GM23338 (cell line): ENCODE results near the gene RNASE8. TPM values are rescaled to one million over a fixed set of nuclear protein-coding genes. Genes with fewer than 3 reads are reported as not detected.

Experiments
- ATAC-seq: fragments of 200-7000 bp; cut with Tn5 transposase; 3 replicates; pipeline ENCODE4 v1.9.1; 2020
- DNase-seq: peaks from one replicate; pipeline ENCODE4 v3.0.0-alpha.2; 2015; ENCODE audit warnings: low spot score
- H2AFZ ChIP-seq: fragments of 200-600 bp; sonication (generic); 2 replicates; pipeline ENCODE4 v1.8.0; 2016; ENCODE audit warnings: antibody characterized with exemption, mild to moderate bottlenecking, moderate library complexity
- H3F3A ChIP-seq: fragments of 200-600 bp; sonication (generic); replicated peaks from 2 replicates; pipeline ENCODE4 v1.8.0; 2017; ENCODE audit warnings: antibody characterized with exemption, mixed run types, low read depth
- H3K27ac ChIP-seq: fragments of 200-600 bp; sonication (generic); 2 replicates; pipeline ENCODE4 v1.6.1; 2016; ENCODE audit warnings: low read depth
- H3K27me3 ChIP-seq: fragments of 200-600 bp; sonication (generic); 2 replicates; pipeline ENCODE4 v1.8.0; 2016; ENCODE audit warnings: mild to moderate bottlenecking, mixed run types, moderate library complexity; ENCODE audit not compliant: insufficient read depth
- H3K36me3 ChIP-seq: fragments of 200-600 bp; sonication (generic); 2 replicates; pipeline ENCODE4 v1.8.0; 2016; ENCODE audit warnings: mild to moderate bottlenecking; ENCODE audit not compliant: insufficient read depth
- H3K4me1 ChIP-seq: fragments of 200-600 bp; sonication (generic); 2 replicates; pipeline ENCODE4 v1.8.0; 2016; ENCODE audit warnings: mild to moderate bottlenecking, moderate library complexity; ENCODE audit not compliant: insufficient read depth
- H3K4me2 ChIP-seq: fragments of 200-600 bp; sonication (generic); 2 replicates; pipeline ENCODE4 v1.7.1; 2017; ENCODE audit warnings: mixed run types
- H3K4me3 ChIP-seq: fragments of 200-600 bp; sonication (generic); 2 replicates; pipeline ENCODE4 v1.6.1; 2016; ENCODE audit warnings: mixed run types
- H3K79me2 ChIP-seq: fragments of 200-600 bp; sonication (generic); replicated peaks from 2 replicates; pipeline ENCODE4 v1.8.0; 2017; ENCODE audit warnings: mild to moderate bottlenecking; ENCODE audit not compliant: insufficient read depth
- H3K9me2 ChIP-seq: fragments of 200-600 bp; sonication (generic); 2 replicates; pipeline ENCODE4 v1.8.0; 2017; ENCODE audit not compliant: insufficient read depth
- H4K20me1 ChIP-seq: fragments of 200-600 bp; sonication (generic); replicated peaks from 2 replicates; pipeline ENCODE4 v1.8.0; 2017; ENCODE audit warnings: mild to moderate bottlenecking; ENCODE audit not compliant: insufficient read depth
- H3K27ac Mint-ChIP-seq: 2 replicates; pipeline ENCODE4 v1.8.0; 2020; ENCODE audit warnings: inconsistent platforms, mild to moderate bottlenecking, moderate library complexity, mixed read lengths
- H3K27me3 Mint-ChIP-seq: 3 replicates; pipeline ENCODE4 v1.8.0; 2022; ENCODE audit warnings: low read depth, mild to moderate bottlenecking, moderate library complexity, mixed read lengths, inconsistent platforms; ENCODE audit not compliant: insufficient read depth, poor library complexity
- H3K36me3 Mint-ChIP-seq: 3 replicates; pipeline ENCODE4 v1.8.0; 2021; ENCODE audit warnings: low read depth, mild to moderate bottlenecking, inconsistent platforms, moderate library complexity, mixed read lengths
- H3K4me1 Mint-ChIP-seq: 3 replicates; pipeline ENCODE4 v1.8.0; 2020; ENCODE audit warnings: mild to moderate bottlenecking, inconsistent platforms, mixed read lengths
- H3K4me3 Mint-ChIP-seq: 3 replicates; pipeline ENCODE4 v1.8.0; 2021; ENCODE audit warnings: moderate library complexity, mild to moderate bottlenecking, inconsistent platforms, mixed read lengths
- H3K9me3 Mint-ChIP-seq: 3 replicates; pipeline ENCODE4 v1.8.0; 2020; ENCODE audit warnings: moderate library complexity, mild to moderate bottlenecking, inconsistent platforms, mixed read lengths
- CREB1 ChIP-seq: fragments of 250-450 bp; sonication (Bioruptor Pico); IDR thresholded peaks from 2 replicates; pipeline ENCODE4 v1.5.0; 2020; ENCODE audit warnings: low read depth, mild to moderate bottlenecking, moderate library complexity
- EZH2 ChIP-seq: fragments of 200-600 bp; sonication (generic); IDR thresholded peaks from one replicate; pipeline ENCODE4 v1.8.0; 2017; ENCODE audit warnings: antibody characterized with exemption, mild to moderate bottlenecking, low read depth; ENCODE audit not compliant: unreplicated experiment
- EZH2phosphoT487 ChIP-seq: fragments of 200-600 bp; sonication (generic); IDR thresholded peaks from one replicate; pipeline ENCODE4 v1.8.1; 2018; ENCODE audit warnings: antibody characterized with exemption; ENCODE audit not compliant: unreplicated experiment
- JUNB ChIP-seq: IDR thresholded peaks from one replicate; pipeline ENCODE4 v1.6.1; 2016; ENCODE audit warnings: antibody characterized with exemption; ENCODE audit not compliant: unreplicated experiment
- POLR2AphosphoS5 ChIP-seq: IDR thresholded peaks from 2 replicates; pipeline ENCODE4 v1.6.1; 2016; ENCODE audit warnings: antibody characterized with exemption, low read depth
- STAT1 ChIP-seq: IDR thresholded peaks from one replicate; pipeline ENCODE4 v1.6.1; 2016; ENCODE audit warnings: antibody characterized with exemption; ENCODE audit not compliant: unreplicated experiment
- polyA plus RNA-seq: library from polyadenylated mRNA; unstranded; fragments of >200 nt; fragmentation: Nextera tagmentation; extraction: Ambion mirVana; gene quantifications from 2 replicates; pipeline ENCODE4 v1.2.1, GENCODE V29; 2016
- total RNA-seq: library from RNA; depleted of rRNA; stranded (reverse); fragments of >200 nt; shearing (Covaris generic); gene quantifications from 2 replicates; pipeline ENCODE4 v1.2.3, GENCODE V29; 2014
- TF ChIP-seq, protein P1 (sequence below), 2 experiments: fragments of 200-600 bp in 1 of 2; sonication (generic) in 1 of 2; conservative IDR thresholded peaks; 2 replicates each; pipeline versions ENCODE4 v1.5.1 to v1.6.1; 2016 to 2017; ENCODE audit warnings: antibody characterized with exemption in 2 of 2, low read depth in 2 of 2, mild to moderate bottlenecking in 2 of 2, moderate library complexity in 1 of 2
- TF ChIP-seq, protein P2 (sequence below): IDR thresholded peaks from 2 replicates; pipeline ENCODE4 v1.6.1; 2016; ENCODE audit warnings: antibody characterized with exemption

Gene RNASE8
- total and polyA plus RNA-seq, 2 experiments from 2014 or later: not detected

DNA sequence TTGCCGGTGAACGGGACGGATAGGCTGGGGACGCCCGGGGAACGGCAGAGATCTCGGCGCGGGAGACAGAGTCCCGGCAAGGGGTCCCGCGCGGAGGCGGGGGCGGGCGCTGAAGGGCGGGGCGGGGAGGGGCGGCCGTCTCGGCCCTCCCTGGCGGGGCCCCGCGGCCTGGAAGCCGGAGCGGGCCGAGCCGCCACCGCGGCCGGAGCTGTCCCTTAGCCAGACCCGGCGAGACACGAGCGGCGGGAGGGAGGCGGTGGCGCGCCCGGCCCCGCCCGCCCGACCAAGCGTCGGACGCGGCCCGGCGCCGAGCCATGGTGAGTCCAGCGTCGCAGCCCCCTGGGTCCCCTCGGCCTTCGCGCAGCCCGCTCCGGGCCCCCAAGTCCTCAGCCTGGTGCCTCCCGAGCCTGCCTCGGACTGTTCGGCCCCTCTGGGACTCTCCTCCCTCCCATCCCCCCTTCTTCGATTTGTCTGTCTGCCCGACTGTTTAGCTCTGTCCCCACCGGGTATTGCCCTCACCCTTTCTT lies 12.5 kb downstream of the RNASE8 start, which contains the start of gene ARHGEF40 (continued):
- TF ChIP-seq EZH2: no peak
- no peak for TF ChIP-seq JUNB
- TF ChIP-seq, protein P1, sequence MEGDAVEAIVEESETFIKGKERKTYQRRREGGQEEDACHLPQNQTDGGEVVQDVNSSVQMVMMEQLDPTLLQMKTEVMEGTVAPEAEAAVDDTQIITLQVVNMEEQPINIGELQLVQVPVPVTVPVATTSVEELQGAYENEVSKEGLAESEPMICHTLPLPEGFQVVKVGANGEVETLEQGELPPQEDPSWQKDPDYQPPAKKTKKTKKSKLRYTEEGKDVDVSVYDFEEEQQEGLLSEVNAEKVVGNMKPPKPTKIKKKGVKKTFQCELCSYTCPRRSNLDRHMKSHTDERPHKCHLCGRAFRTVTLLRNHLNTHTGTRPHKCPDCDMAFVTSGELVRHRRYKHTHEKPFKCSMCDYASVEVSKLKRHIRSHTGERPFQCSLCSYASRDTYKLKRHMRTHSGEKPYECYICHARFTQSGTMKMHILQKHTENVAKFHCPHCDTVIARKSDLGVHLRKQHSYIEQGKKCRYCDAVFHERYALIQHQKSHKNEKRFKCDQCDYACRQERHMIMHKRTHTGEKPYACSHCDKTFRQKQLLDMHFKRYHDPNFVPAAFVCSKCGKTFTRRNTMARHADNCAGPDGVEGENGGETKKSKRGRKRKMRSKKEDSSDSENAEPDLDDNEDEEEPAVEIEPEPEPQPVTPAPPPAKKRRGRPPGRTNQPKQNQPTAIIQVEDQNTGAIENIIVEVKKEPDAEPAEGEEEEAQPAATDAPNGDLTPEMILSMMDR (conservative IDR thresholded peaks at IDR 0.05; ENCODE audit: low read depth in 2 of 2): no peak
- no peak for TF ChIP-seq CREB1

DNA sequence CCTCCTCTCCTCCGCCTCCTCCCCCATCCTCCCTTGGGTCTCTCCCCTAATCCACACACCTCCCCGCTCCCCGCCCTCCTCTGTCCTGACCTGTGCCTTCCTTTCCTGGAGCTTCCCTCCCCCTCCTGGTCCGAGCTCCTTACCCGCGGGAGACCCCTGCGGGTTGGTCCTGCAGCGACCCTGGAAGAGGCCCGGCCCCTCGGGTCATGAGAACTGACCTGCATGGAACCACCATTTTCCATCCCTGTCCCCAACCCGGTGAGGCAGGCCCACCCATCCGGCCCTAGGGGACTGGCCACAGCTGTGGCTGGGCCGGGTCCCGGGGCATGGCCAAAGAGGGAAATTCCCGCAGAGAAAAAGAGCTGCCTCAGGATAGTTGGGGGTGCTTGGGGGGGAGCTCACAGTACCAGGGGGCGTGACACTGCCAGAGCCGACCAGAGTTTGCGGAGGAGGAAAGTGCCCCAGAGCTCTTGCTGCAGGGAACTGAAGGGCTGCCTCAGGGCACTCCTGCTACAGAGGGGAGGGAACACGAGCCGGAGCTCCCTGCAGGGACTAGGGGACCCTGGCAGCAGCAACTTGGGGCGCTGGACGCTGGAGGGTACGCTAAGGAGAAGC lies 13.1 kb downstream of the RNASE8 start:
- Mint-ChIP-seq H3K9me3 (no peaks in the 10 kb centered on the region; the same call in 1 of the 3 replicates), H3K4me1 (peaks cover 35% of the 10 kb centered on the region), H3K4me3 (peak overlapping the region; percentile 97), H3K27ac (peak overlapping the region; percentile 96), H3K27me3 (peaks cover 23% of the 10 kb centered on the region), H3K36me3 (peaks cover 32% of the 10 kb centered on the region)
- H3K36me3 ChIP-seq: peaks cover 4% of the 10 kb centered on the region; the same call in 1 of the 2 replicates
- TF ChIP-seq EZH2phosphoT487 (no peak), EZH2 (no peak)
- TF ChIP-seq, protein P1 (conservative IDR thresholded peaks at IDR 0.05; ENCODE audit: low read depth in 2 of 2): peak; percentile 16 to 34; a peak in 1 of 4 replicates
- peak overlapping the region; percentile 92 for H3K27ac ChIP-seq
- DNase-seq (peak; percentile 82), ATAC-seq (peak; percentile 18)
- peaks cover 27% of the 10 kb centered on the region for H3K27me3 ChIP-seq
- peak overlapping the region; percentile 98 for H3K4me2 ChIP-seq
- H2AFZ ChIP-seq: peak overlapping the region; percentile 69
- H4K20me1 ChIP-seq: no peaks in the 10 kb centered on the region; the same call in 1 of the 2 replicates
- H3K4me1 ChIP-seq: peaks cover 13% of the 10 kb centered on the region
- peaks cover 6% of the 10 kb centered on the region for H3K79me2 ChIP-seq
- H3K4me3 ChIP-seq: peak overlapping the region; percentile 95
- H3K9me2 ChIP-seq: no peaks in the 10 kb centered on the region
- peaks cover 17% of the 10 kb centered on the region for H3F3A ChIP-seq

DNA sequence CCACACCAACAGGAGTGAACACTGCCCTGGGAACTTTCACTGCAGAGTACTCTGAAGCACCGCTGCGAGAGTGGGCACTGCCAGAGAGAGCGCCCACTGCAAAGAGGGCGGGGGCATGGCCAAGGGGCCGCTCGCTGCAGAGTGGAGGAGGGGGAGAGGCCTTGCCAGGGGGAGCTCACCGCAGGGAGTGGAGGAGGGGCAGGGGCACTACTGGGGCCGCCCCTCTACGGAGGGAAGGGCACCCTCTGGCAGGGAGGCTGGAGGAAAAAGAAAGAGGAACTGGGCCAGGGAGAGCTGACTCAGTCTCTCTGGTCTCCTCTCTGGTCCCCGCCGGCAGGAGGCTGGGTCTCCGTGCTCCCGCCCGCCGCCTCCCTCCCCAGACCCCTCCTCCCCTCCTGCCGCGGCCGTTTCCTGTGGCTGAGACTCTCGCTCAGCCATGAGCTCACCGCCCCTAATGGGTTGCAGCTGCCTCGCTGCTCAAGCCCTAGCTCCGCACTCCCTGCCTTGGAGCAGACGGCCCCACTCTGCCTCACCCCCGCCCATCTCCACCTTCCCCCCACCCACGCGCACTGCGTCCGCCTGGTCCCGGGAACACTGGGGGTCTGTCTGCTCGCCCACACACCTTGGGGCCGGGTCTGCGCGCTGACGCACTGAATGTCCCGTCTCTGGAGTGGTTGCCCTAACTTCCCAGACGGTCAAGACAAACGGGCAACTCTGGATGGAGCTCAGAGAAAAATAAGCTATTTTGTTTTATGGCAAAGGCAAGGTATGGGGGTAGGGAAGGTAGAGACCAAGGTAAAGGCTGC lies 13.8 kb downstream of the RNASE8 start:
- TF ChIP-seq POLR2AphosphoS5: peak; percentile 55; the same call in 1 of the 2 replicates
- TF ChIP-seq, protein P2, sequence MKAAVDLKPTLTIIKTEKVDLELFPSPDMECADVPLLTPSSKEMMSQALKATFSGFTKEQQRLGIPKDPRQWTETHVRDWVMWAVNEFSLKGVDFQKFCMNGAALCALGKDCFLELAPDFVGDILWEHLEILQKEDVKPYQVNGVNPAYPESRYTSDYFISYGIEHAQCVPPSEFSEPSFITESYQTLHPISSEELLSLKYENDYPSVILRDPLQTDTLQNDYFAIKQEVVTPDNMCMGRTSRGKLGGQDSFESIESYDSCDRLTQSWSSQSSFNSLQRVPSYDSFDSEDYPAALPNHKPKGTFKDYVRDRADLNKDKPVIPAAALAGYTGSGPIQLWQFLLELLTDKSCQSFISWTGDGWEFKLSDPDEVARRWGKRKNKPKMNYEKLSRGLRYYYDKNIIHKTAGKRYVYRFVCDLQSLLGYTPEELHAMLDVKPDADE: peak; percentile 40; the same call in 1 of the 2 replicates
- TF ChIP-seq STAT1: no peak
- H3K79me2 ChIP-seq: peaks cover 6% of the 10 kb centered on the region
- peak overlapping the region; percentile 92 for H3K27ac ChIP-seq
- peak; percentile 47 for ATAC-seq
- peaks cover 27% of the 10 kb centered on the region for H3K27me3 ChIP-seq
- peak; percentile 94 for DNase-seq
- H3F3A ChIP-seq: peaks cover 17% of the 10 kb centered on the region
- peaks cover 4% of the 10 kb centered on the region; the same call in 1 of the 2 replicates for H3K36me3 ChIP-seq
- Mint-ChIP-seq H3K36me3 (peaks cover 39% of the 10 kb centered on the region), H3K9me3 (no peaks in the 10 kb centered on the region; the same call in 1 of the 3 replicates), H3K4me3 (peak overlapping the region; percentile 97), H3K4me1 (peaks cover 35% of the 10 kb centered on the region), H3K27ac (peak overlapping the region; percentile 96), H3K27me3 (peaks cover 23% of the 10 kb centered on the region)
- peak overlapping the region; percentile 91 for H2AFZ ChIP-seq
- H4K20me1 ChIP-seq: peaks cover 3% of the 10 kb centered on the region; the same call in 1 of the 2 replicates
- peak overlapping the region; percentile 98 for H3K4me2 ChIP-seq
- H3K4me1 ChIP-seq: peaks cover 13% of the 10 kb centered on the region
- H3K9me2 ChIP-seq: no peaks in the 10 kb centered on the region
- H3K4me3 ChIP-seq: peak overlapping the region; percentile 95
